ENCODE data around the gene DNAJB14.

GRCh38 chr4:99968330-99968729 is 21.9 kb upstream of the DNAJB14 start:
- no peak for TF ChIP-seq PATZ1 (CRISPR knock-in tag; IDR thresholded peaks at IDR 0.05; ENCODE audit: borderline replicate concordance)
- TF ChIP-seq TOX (CRISPR knock-in tag; IDR thresholded peaks at IDR 0.05; ENCODE audit: borderline replicate concordance): no peak
- TF ChIP-seq ZNF8 (CRISPR knock-in tag; IDR thresholded peaks at IDR 0.05): no peak
